ENCODE data around the gene CACNA1B. TPM values are rescaled to one million over a fixed set of nuclear protein-coding genes. Genes with fewer than 3 reads are reported as not detected.

The CACNA1B gene
- polyA plus RNA-seq, 1 of the 3 experiments (the other 2 are of a cell fraction) = 0.03 TPM

DNA sequence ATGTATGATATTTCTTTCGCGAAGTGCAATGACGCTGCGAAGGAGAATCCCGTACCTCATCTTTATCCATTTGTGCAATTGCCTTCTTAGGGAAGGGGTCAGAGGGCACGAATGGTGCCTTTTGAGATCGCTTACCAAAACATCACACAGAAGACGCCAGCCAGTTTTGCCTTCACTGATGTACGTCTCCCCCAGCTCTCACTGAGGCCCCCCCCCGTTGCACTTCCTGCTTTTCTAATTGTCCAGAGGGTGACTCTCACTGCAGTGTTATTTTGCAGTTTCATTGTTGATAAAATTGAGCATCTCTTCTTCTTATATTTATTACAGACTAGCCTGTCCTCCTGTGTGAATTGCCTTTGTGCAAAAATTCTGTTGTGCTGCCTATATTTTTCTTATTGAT, 39.0 kb upstream of the CACNA1B start:
- TF ChIP-seq EZH2phosphoT487 (IDR thresholded peaks at IDR 0.05; ENCODE audit: borderline replicate concordance, low read depth) (no peak), NRF1 (IDR thresholded peaks at IDR 0.05; ENCODE audit: low read depth, low read length) (no peak), FOXM1 (IDR thresholded peaks at IDR 0.05; ENCODE audit: low read depth) (no peak), YY1 (IDR thresholded peaks at IDR 0.05; ENCODE audit: low read depth) (no peak)
- TF ChIP-seq, protein P1, sequence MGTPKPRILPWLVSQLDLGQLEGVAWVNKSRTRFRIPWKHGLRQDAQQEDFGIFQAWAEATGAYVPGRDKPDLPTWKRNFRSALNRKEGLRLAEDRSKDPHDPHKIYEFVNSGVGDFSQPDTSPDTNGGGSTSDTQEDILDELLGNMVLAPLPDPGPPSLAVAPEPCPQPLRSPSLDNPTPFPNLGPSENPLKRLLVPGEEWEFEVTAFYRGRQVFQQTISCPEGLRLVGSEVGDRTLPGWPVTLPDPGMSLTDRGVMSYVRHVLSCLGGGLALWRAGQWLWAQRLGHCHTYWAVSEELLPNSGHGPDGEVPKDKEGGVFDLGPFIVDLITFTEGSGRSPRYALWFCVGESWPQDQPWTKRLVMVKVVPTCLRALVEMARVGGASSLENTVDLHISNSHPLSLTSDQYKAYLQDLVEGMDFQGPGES (IDR thresholded peaks at IDR 0.05; ENCODE audit: low read depth, low read length) = no peak
- TF ChIP-seq, protein P2, sequence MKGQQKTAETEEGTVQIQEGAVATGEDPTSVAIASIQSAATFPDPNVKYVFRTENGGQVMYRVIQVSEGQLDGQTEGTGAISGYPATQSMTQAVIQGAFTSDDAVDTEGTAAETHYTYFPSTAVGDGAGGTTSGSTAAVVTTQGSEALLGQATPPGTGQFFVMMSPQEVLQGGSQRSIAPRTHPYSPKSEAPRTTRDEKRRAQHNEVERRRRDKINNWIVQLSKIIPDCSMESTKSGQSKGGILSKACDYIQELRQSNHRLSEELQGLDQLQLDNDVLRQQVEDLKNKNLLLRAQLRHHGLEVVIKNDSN (IDR thresholded peaks at IDR 0.05; ENCODE audit: borderline replicate concordance, low read depth) = no peak
- TF ChIP-seq, protein P3, sequence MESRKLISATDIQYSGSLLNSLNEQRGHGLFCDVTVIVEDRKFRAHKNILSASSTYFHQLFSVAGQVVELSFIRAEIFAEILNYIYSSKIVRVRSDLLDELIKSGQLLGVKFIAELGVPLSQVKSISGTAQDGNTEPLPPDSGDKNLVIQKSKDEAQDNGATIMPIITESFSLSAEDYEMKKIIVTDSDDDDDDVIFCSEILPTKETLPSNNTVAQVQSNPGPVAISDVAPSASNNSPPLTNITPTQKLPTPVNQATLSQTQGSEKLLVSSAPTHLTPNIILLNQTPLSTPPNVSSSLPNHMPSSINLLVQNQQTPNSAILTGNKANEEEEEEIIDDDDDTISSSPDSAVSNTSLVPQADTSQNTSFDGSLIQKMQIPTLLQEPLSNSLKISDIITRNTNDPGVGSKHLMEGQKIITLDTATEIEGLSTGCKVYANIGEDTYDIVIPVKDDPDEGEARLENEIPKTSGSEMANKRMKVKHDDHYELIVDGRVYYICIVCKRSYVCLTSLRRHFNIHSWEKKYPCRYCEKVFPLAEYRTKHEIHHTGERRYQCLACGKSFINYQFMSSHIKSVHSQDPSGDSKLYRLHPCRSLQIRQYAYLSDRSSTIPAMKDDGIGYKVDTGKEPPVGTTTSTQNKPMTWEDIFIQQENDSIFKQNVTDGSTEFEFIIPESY (IDR thresholded peaks at IDR 0.05; ENCODE audit: borderline replicate concordance, low read depth) = no peak
- Histone ChIP-seq H3K4me3 (ENCODE audit: low read depth in 2 of 2, low read length in 1 of 2) (no peak overlapping the region), H3K9me2 (no peaks in the 10 kb centered on the region), H2AFZ (ENCODE audit: low read depth) (no peak overlapping the region), H3K79me2 (ENCODE audit: insufficient read depth) (no peaks in the 10 kb centered on the region), H3K9me3 (no peaks in the 10 kb centered on the region), H3K9ac (no peak overlapping the region), H3F3A (replicated peaks; ENCODE audit: insufficient read depth) (no peaks in the 10 kb centered on the region), H3K4me1 (ENCODE audit: control insufficient read depth in 1 of 2, insufficient read depth in 2 of 2, low read depth in 1 of 2, low read length in 1 of 2) (no peaks in the 10 kb centered on the region), H3K27me3 (ENCODE audit: insufficient read depth) (no peaks in the 10 kb centered on the region), H4K20me1 (ENCODE audit: insufficient read depth) (no peaks in the 10 kb centered on the region), H3K27ac (ENCODE audit: low read depth in 2 of 2, low read length in 1 of 2) (no peak overlapping the region), H3K36me3 (replicated peaks in 1 of 2; ENCODE audit: control insufficient read depth in 1 of 2, insufficient read depth in 2 of 2, low read length in 1 of 2) (peaks cover 0 to 34% of the 10 kb centered on the region in 2 experiments), H3K4me2 (no peak overlapping the region)
- WGBS (ENCODE audit: low lambda C conversion rate) = 97% methylated on average over 10 of the region's 10 CpGs
- DNase-seq = no peak
- POLR2A ChIA-PET = no interaction called here
- CTCF ChIA-PET = no interaction called here

DNA sequence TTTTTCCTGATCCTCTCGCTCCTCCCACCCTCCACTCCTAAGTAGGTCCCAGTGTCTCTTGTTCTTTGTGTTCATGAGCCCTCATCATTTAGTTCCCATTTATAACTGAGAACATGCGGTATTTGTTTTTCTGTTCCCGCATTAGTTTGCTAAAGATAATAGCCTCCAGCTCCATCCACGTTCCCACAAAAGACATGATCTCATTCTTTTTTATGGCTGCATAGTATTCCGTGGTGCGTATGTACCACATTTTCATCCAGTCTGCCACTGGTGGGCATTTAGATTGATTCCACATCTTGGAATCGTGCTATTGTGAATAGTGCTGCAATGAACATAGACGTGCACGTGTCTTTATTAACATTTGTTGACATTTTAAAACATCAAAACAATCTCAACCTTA, 34.2 kb upstream of the CACNA1B start:
- WGBS (ENCODE audit: low lambda C conversion rate) = 77% methylated on average over 9 of the region's 9 CpGs
- Histone ChIP-seq H4K20me1 (ENCODE audit: insufficient read depth) (no peaks in the 10 kb centered on the region), H3K27me3 (ENCODE audit: insufficient read depth) (no peaks in the 10 kb centered on the region), H3K4me2 (no peak overlapping the region), H3F3A (replicated peaks; ENCODE audit: insufficient read depth) (no peaks in the 10 kb centered on the region), H3K9ac (no peak overlapping the region), H3K79me2 (ENCODE audit: insufficient read depth) (no peaks in the 10 kb centered on the region), H3K9me3 (no peaks in the 10 kb centered on the region), H2AFZ (ENCODE audit: low read depth) (no peak overlapping the region), H3K9me2 (no peaks in the 10 kb centered on the region), H3K4me1 (ENCODE audit: control insufficient read depth in 1 of 2, insufficient read depth in 2 of 2, low read depth in 1 of 2, low read length in 1 of 2) (no peaks in the 10 kb centered on the region), H3K27ac (ENCODE audit: low read depth in 2 of 2, low read length in 1 of 2) (no peak overlapping the region), H3K4me3 (ENCODE audit: low read depth in 2 of 2, low read length in 1 of 2) (no peak overlapping the region), H3K36me3 (replicated peaks in 1 of 2; ENCODE audit: control insufficient read depth in 1 of 2, insufficient read depth in 2 of 2, low read length in 1 of 2) (no peaks in the 10 kb centered on the region)
- TF ChIP-seq EP300 (IDR thresholded peaks at IDR 0.05; ENCODE audit: borderline replicate concordance in 1 of 2, low read depth in 1 of 2, low read length in 1 of 2) = no peak
- no peak for TF ChIP-seq MEF2A (IDR thresholded peaks at IDR 0.05; ENCODE audit: borderline replicate concordance, low read depth)
- TF ChIP-seq YY1 (IDR thresholded peaks at IDR 0.05; ENCODE audit: low read depth) = no peak
- TF ChIP-seq FOXJ3 (CRISPR knock-in tag; IDR thresholded peaks at IDR 0.05) = no peak
- no peak for TF ChIP-seq RCOR1 (IDR thresholded peaks at IDR 0.05; ENCODE audit: low read length)
- no peak for TF ChIP-seq TEAD4 (IDR thresholded peaks at IDR 0.05; ENCODE audit: borderline replicate concordance, insufficient read depth)
- TF ChIP-seq, protein P4, sequence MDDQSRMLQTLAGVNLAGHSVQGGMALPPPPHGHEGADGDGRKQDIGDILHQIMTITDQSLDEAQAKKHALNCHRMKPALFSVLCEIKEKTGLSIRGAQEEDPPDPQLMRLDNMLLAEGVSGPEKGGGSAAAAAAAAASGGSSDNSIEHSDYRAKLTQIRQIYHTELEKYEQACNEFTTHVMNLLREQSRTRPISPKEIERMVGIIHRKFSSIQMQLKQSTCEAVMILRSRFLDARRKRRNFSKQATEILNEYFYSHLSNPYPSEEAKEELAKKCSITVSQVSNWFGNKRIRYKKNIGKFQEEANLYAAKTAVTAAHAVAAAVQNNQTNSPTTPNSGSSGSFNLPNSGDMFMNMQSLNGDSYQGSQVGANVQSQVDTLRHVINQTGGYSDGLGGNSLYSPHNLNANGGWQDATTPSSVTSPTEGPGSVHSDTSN (IDR thresholded peaks at IDR 0.05) = no peak
- no peak for DNase-seq
- ChIA-PET CTCF (no interaction called here), POLR2A (no interaction called here)

Measured in SK-N-SH (cell line).